Urothelium cell line (cell line): Measurements from ENCODE around the gene CBARP.

Experiments used
- DNase-seq: peaks from one replicate; pipeline ENCODE4 v3.0.0; 2011; ENCODE audit warnings: low spot score, mixed read lengths
- FAIRE-seq: peaks from 2 replicates; lab custom pipeline; 2011; peaks lifted over from hg19 to GRCh38; lab: Jason Lieb, UNC

CBARP gene, protein sequence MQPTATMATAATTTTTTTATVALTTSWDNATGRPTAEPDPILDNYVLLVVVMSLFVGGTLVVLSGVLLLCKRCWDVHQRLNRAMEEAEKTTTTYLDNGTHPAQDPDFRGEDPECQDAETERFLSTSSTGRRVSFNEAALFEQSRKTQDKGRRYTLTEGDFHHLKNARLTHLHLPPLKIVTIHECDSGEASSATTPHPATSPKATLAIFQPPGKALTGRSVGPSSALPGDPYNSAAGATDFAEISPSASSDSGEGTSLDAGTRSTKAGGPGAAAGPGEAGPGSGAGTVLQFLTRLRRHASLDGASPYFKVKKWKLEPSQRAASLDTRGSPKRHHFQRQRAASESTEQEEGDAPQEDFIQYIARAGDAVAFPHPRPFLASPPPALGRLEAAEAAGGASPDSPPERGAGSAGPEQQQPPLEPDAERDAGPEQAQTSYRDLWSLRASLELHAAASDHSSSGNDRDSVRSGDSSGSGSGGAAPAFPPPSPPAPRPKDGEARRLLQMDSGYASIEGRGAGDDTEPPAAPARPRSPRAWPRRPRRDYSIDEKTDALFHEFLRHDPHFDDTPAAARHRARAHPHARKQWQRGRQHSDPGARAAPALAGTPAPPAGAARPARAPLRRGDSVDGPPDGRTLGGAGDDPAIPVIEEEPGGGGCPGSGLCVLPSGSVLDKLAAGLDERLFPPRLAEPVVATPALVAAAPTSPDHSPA

DNA sequence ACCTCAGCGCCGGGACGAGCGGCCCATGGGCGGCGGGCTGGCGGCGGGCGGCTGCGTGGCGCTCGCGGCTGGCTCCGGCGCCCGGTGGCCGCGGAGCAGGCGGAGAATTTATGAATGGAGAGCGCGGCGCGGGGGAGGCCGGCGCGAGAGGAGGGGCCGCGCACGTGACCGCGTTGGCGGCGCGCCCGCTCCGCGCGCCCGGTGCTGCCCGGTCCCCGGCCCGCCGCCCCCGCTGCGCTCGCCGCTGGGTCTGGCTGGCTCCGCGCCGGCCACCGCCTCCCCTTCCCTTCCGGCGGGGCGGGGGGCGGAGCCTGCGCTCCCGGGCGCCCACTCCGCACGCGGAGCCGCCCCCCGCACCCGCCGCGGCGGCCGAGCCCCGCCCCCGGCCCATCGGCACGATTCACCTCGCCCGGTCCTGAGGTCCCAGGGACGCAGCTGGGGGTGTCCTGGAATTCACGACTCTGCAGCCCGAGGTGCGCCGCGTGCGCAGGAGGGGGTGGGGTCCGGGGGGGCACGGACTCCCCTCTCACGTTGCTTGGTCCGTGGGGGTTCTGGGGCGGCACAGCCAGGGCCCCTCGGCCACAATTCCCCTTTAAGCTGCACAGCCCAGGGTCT is at the start of gene CBARP:
Gene CBARP, minus strand, starts transcription at position 252 of the 615 bp plus-strand sequence. CDS start 1,905 bp downstream, outside the sequence.
- FAIRE-seq, result no peak
- DNase-seq, result peak; percentile 38

DNA sequence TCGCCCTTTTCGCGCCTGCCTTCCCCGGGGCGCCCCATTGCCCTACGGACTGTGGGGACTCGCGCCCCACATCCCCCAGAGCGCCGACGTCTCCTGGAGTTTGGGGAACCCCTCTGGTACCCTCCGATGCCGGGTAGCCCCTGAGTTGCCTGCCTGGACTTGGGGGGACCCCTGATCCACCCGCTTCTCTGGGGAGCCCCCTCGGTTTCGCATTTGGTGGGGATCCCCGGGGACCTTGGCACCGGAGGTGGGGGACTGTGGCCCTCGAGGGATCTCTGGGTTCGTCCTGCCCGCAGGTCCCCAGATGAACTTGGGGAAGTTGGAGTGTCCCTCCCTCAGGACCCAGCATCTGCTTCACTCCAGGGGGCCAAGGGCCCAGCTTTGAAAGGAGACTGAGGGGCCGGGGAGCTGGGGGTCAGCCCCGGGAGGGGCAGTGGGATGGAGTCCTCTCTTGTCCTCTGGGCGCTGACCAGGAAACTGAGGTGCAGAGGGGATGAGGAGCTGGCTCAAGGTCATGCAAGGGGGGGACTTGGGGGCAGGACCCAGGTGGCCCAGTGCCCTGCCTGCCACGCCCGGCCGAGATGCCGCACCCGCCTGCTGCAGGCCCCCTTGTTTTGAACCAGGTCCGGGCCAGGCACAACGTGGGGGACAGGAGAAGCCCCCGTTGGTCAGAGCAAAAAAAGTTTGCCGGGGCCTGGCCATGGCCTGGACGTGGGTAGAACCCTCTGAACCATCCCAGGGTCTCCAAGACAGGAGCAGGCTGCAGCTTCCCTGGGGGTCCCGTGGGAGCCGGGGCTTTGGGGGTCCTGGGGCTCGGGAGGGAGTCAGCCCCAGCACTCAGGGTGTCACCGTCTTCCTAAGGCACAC is 48.9 kb upstream of the CBARP start:
- no peak for DNase-seq
- no peak for FAIRE-seq

DNA sequence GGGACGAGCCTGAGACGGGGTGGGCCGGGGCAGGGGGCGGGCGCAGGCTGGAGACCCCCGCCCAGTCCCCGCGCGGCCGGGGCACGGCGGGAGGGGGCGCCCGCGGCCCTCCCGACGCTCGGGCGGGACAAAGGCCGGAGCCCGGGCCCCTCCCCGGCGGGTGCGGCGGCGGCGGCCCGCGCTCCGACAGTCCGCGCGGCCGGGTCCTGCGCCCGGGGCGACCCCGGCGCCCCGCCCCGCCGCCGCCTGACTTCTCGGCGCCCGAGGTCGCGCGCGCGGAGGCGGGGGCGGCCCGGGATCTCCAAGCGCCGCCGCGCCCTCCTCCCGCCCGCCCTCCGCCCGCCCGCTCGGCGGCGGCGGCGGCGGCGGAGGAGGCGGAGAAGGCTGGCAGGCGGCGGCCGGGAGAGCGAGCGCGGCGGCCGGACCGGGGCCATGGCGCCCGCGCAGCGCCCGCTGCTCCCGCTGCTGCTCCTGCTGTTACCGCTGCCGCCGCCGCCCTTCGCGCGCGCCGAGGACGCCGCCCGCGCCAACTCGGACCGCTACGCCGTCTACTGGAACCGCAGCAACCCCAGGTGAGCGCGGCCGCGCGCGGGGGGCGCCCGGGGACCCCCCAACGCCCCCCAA is 48.0 kb upstream of the CBARP start, which contains the start of gene EFNA2:
Gene EFNA2, plus strand, starts transcription at position 137 of the 624 bp plus-strand sequence. Its CDS starts 296 bp downstream, at position 433.
- DNase-seq, result no peak
- no peak for FAIRE-seq

DNA sequence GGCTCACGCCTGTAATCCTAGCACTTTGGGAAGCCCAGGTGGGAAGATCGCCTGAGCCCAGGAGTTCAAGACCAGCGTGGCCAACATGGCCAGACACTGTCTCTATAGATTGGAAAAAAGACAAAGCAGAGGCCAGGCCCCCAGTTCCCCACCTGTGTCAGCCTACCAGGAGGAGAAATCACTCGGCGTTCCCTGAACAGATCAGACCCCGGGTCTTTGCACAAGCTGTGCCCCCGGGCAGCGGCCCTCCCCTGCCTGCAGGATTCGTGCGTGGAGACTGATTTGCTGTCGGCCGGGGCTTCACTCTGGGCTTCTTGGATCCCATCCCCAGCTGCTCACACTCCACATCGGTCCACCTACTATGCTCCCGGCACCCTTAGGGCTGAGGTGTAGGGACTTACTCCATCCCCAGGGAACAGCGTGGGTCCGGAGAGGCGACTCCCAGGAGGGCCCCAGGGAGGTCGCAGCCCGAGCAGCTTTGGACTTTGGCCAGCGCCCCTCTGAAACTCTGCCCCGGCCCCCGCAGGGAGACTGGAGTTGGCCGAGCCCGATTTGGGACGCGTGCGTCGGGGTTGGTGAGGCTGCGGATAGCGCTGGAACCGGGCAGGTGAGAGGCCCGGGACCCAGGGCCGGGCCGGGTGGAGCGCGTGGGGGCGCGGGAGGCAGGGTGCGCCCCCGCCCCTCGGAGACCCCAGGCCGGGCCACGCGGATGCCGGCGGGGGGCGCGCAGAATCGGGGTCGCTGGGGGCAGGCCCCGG is 47.4 kb upstream of the CBARP start:
- no peak for DNase-seq
- FAIRE-seq, result no peak

DNA sequence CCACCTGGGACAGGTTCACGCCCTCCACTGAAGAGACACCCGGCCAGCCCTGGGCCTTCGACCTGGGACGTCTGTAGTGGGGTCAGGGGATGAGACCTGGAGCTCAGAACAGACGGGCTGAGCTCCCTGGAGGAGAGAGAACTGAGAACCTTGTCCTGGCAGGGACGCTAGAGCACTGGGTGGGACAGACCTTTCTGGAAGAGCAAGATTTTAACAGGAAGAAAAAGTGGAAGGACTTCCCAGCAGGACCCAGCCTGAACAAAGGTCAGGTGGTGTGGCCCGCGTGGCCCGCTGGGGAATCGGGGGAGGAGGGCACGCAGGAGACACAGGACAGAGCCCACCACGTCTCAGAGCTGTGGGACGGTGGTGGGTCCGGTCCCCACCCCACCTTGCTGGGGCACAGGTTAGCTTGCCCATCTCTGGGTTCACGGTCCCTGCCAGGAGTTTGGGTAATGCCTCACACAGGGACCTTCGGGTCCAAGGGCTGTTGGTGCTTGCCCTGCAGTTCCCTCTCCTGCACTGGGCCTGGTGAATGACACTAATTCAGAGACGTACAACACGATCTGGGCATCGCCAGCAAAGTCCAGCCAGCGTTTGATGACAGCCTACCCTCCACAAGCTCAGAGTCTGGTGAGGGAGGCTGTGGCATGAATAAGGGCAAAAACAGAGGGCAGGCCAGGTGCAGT is 46.6 kb upstream of the CBARP start:
- no peak for FAIRE-seq
- no peak for DNase-seq

DNA sequence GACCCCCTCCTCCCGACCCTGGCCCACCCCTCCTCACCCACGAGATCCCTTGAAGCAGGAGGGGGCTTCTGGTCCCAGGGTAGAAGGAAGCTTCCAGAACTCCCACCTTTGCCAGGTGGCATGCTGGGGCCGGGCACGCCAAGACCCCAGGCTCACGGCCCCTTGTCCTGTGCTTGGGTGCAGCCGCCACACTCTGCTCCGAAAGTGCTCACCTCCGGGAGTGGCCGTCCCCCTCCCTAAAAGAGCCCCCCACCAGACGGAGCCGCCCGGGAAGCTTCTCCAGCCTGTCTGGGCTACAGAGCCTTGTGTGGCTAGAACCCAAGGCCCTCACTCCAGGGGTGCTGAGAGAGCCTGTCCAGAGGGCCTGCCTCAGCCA is 46.1 kb upstream of the CBARP start:
- FAIRE-seq (no peak), DNase-seq (no peak)

DNA sequence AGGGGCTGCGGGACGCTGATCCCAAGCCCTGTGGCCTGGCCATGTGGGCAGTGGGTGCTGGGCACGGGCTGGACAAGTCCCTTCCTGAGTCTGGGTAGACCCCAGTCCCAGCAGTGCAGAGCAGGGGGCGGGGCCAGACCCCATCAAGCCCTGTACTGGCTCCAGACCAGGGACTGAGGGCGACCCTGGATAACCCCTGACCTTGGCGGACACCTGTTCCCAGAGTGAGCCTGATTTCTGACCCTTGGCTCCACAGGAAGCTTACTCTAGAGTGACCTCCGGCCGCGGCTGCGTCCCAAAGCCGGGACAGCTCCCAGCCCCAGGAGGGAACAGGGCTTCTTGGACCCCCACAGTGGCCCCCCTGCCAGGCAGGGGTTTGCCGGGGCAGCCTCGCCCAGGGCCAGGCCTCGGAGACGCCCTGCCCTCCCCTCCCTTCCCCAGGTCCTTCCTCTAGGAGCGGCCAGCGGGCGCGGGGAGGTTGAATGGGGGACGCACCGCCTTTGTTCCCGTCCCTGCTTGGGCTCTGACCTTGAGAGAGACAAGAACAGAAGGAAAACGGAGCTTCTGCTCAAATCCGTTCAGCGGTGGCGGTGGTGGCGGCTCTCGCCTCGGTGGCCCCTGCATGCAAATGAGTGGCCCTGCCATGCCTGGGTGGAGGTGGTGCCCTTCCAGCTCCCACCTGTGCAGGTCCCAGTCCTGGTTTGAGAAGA is 45.6 kb upstream of the CBARP start:
- DNase-seq (no peak), FAIRE-seq (no peak)

DNA sequence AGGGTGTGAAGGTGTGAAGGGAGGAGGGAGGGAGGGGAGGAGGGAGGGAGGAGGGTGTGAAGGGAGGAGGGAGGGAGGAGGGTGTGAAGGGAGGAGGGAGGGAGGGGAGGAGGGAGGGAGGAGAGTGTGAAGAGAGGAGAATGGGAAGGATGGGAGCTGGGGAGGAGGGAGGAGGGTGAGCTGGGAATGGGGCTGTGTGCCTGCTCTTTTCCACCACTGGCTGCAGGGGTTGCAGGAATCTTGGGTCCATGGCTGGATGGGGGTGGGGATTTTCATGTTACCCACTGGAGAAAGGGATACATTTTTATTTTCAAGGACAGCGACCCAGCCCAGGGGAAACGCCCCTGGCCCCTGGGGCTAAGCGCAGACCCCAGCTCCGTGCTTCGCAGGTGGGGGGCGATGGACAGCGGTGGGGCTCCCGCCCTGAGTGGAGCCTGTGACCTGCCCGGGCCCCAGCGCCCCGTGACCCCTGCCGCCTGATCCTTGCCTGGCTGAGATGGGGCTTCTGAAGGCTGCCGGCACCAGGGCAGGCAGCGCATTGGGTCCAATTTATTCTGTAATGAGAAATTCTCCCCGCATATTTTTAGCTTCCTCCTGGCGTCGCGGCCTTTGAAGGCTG is 44.9 kb upstream of the CBARP start:
- DNase-seq (no peak), FAIRE-seq (no peak)

DNA sequence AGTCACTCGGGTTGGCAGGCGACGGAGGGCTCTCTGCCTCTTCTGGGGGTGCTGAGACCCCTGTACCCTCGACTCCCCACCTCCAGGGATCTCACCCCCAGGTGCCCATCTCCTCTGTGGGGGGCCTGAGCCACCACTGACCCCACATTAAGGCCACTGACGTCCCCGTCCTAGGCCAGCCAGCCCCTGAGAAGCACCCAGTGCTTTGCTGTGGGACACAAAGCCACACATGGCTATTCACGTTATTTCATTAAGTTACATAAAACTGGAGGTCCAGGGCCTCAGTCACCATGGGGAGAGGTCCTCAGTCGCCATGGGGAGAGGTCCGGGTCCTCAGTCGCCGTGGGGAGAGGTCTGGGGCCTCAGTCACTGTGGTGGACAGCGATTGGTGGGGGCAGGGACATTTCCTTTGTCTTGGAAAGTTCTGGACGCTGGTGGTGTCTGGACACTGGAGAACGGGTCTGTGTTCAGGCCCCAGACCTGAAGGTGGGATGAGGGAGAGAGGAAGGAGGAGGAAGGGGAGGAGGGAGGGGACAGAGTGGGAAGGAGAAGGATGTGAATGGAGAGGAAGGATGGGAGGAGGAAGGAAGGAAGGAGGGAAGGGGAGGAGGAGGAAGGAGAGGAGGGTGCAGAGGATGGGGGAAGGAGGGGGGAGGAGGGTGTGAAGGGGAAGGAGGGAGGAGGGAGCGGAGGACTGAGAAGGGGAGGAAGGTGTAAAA is 43.9 kb upstream of the CBARP start:
- DNase-seq (no peak), FAIRE-seq (no peak)

DNA sequence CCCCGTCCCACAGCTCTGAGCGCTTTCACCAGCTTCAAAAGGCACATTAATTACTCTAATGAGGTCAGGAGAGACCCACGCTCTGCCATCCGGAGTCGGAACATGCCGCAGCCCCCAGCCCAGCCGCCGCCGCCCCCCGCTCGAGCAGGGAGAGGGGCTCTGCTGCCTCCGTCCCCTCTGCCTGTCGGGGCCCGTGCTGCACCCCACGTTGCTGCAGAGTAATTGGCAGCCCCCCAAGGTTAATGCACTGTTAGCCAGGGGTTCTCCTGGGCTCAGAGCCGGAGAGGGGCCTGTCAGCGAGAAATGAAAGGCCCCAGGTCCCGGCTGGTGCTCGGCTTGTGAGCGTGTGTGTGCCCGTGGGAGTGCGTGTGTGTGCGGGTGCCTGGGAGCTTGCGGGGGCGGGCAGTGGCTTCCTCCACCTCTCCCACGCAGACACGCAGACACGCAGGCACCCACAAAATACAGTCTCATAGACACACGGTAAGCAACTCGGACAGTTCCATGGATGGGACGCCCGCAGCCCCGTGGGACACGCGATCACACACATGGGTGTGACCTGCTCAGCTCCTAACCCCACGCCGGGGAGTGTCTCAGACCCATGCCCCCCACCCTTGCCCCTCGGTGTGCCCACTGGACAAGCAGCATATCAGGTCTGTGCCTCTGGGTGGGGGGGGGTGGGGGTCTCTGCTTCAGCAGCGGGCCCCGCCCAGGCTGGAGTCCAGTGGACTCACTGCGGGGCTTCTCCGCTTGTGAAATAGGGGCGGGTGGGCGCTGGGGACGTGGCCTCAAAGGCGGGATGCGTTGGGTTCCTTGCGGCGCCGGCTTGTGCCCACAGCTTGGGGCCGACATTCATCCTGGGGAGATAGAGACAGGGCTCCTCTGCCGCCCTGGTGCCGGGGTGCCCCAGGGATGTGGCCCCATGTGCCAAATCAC is 43.1 kb upstream of the CBARP start:
- FAIRE-seq (no peak), DNase-seq (no peak)

DNA sequence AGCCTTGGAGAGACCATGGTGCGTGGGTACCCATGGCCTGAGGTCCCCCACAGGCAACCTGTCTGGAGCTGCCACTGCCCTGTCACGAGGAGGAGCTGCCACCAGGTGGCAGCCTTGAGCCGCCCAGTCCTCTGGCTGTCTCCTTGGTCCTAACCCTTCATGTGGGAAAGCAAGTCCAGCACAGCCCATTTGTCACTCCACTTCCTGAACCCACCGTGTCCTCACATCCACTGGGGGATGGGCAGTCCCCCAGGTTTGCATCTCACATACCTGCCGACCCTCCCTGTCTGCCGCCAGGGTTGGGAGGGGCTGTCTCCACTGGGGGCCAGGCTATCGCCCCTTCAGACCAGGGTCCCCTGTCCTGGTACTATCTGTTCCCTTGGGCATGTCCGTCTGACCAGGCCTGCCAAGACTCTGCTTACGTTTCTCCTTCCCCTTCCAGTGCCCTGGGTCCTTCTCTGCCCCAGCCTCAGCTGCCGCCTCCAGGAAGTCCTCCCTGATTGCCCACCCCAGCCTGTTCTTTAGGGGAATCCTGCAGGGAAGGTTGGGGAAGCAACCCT is 42.1 kb upstream of the CBARP start:
- FAIRE-seq (no peak), DNase-seq (peak; percentile 71)

DNA sequence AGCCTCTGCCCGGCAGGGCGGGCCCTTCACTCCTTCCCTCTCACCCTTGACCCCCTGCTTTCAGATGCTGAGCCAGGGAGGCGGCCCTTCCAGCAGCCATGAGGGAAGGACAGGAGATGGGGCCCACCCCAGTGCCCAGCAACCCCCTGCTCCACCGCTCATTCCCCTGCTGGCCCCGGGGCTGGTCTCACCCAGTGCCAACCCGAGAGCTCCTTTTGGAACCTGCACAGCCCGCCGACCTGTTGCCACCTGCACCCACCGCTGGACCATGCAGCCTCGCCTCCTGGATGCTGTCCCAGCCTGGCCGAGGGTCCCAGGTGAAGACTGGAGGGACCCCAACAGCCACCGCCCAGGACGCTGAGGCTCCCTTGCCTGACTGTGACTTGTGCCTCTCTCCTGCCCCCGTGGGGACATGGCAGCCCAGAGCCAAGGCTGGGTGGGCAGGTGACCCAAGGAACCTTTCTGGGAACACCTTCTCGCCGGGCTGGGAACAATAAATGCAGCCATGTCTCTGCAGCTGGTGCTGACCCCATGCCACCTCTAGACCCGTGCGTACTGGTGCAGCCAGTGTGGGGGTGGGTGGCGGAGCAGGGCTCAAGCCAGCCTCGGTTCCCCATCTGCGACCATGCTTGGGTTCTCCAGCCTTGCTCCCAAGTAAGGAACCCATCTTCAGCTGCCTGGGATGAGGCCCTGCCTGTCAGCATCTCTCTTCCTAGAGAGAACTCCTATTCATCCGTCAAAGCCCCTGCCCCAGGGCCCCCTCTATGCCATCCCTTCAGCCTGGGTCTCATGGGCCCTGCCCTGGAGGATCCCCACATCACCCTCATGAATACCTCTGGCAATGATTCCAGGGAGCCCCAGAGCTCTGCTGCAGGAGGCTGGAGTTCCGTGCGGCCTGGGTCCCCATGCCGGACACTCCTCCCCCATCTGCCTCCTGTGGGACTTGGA is 41.2 kb upstream of the CBARP start:
- FAIRE-seq (no peak), DNase-seq (no peak)

DNA sequence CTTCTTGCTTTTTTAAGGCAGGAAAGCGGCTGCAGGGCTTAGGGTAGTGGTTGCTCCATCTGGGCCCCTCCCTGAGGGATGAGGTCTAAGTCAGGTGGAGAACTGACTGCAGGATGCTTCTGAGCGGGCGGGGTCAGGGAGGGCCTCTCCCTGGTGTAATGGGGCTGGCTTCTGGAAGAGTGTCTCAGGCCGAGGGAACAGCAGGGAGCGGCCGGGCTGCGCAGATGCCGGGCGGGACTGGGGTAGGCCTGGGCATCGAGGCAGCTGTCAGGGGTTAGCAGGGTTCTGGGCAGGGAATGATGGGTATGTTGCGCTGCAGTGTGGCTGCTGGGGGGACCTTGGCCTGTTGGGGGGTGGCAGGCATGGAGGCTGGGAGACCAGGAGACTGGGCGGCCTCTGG is 40.3 kb upstream of the CBARP start:
- no peak for FAIRE-seq
- no peak for DNase-seq

DNA sequence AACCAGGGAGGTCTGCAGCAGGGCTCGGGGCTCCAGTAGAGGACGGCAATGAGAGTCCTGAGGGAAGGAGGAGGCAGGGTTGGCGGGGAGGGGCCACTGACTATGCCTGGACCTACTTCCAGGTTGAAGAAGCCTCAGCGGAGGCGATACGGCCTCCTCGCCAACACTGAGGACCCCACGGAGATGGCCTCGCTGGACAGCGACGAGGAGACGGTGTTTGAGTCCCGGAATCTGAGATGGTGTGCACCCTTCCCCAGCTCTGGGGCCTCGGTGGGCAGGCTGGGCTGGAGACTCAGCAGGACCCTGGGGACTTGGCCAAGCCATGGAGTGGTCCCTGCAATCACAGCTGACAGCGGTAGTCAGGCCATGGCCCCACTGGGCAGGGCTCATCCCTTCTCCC is 39.3 kb upstream of the CBARP start:
- FAIRE-seq, result no peak
- DNase-seq, result no peak

DNA sequence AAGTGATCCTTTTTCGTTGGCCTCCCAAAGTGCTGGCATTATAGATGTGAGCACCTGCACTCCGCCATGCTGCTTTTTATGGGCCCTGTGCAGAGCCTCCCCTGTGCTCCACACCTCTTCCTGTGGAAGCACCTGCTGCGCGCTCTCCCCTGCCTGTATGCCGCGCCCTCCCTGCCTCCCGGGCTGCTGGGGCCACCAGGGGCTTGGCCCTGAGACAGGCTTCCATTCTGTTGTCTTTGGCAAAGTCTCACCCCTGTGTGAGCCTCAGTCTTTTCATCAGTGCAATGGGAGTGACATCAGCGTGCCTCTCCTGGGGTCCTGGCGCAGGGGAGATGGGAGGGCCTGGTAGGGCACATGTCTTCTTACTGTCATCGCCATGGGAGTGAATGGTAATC is 38.8 kb upstream of the CBARP start:
- DNase-seq, result no peak
- FAIRE-seq, result no peak
